Measurements from ENCODE around the gene DLG5.

Gene DLG5

GRCh38 chr10:77865580-77866324, 60.8 kb downstream of the DLG5 start:
- DNase-seq (ENCODE audit: low spot score): no peak

GRCh38 chr10:77864151-77864851, 62.3 kb downstream of the DLG5 start:
- DNase-seq (ENCODE audit: low spot score): no peak

DNA sequence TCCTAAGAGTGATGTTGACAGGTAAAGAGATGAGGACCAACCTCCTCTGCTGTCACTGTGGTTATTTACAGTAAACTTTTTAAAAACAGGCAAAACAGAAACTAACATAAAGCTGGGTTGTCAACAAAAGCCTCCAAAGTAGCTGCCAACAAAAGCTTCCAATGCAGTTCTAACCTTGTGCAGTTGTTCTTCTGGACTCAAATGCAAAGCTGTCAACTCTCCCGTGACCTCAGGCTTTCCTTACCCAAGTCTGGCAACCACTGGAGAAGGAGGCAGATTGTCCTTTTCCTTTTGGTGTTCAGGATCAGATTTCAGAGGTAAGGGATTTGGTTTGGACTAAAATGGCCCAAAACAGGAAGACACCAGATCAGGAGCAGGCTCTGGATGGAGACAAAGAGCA, 63.1 kb downstream of the DLG5 start:
- no peak for DNase-seq (ENCODE audit: low spot score)

DNA sequence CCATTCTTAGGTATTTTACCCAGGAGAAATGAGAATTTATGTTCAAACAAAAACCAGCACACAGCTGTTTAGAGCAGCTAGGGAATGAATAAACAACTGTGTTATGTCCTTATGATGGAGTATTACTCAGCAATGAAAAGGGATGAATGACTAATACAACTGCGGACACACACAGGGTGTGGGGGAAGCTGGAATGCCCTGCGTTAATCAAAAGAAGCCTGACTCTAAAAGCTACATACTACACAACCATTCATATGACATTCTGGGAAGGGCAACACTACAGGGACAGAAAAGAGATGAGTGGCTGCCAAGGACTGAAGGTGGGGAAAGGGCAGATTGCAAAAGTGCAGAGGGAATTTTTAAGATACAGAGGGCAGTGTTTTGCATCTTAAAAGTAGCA, 64.0 kb downstream of the DLG5 start:
- no peak for DNase-seq (ENCODE audit: low spot score)

- no peak for DNase-seq (ENCODE audit: low spot score)
These were observed 65.2 kb downstream of the DLG5 start for GRCh38 chr10:77861366-77861765.

DNA sequence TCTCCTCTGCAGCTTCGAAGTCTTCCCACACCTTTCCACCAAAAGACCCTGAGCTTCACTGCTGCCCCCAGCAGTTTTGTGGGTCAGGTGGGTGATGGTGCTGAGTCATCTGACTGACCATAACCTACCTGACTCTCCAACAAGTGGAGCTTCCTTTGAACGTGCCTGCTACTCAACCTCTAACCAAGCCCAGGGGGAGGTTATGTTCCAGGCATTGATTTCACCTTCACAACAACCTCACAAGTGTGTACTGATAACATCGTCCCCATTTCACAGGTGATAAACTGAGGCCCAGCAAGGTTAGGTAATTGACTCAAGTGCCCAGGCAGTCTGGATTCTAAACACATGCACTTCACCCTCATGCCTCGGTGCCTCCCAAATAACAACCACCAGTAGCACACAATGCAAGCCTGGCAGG, 66.7 kb downstream of the DLG5 start:
- DNase-seq (ENCODE audit: low spot score): no peak

DNA sequence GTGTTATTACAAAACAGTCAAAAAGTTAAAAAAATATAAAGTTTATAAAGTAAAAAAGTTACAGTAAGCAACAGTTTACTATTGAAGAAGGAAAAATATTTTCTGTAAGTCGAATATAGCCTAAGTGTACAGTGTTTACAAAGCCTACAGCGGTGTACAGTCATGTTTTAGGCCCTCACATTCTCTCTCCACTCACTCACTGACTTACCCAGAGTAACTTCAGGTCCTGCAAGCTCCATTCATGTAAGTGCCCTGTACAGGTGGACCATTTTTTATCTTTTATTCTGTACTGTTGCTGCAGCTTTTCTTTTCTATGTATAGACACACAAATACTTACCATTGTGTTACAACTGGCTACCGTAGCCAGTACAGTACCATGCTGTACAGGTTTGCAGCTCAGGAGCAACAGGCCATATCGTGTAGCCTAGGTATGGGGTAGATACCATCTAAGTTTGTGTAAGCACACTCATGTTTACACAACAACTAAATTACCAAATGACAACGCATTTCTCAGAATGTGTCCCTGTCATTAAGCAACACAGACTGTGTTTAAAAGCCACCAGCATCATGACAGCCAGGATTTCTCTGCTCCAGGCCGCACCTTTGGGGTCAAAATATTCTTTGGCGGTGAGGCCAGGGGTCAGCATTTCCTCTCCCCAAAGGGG, 67.2 kb downstream of the DLG5 start:
- no peak for DNase-seq (ENCODE audit: low spot score)

GRCh38 chr10:77857272-77857671, 69.3 kb downstream of the DLG5 start:
- peak; percentile 30 for DNase-seq (ENCODE audit: low spot score)

- DNase-seq (ENCODE audit: low spot score): no peak
These were observed 70.0 kb downstream of the DLG5 start for GRCh38 chr10:77856566-77856965.

DNA sequence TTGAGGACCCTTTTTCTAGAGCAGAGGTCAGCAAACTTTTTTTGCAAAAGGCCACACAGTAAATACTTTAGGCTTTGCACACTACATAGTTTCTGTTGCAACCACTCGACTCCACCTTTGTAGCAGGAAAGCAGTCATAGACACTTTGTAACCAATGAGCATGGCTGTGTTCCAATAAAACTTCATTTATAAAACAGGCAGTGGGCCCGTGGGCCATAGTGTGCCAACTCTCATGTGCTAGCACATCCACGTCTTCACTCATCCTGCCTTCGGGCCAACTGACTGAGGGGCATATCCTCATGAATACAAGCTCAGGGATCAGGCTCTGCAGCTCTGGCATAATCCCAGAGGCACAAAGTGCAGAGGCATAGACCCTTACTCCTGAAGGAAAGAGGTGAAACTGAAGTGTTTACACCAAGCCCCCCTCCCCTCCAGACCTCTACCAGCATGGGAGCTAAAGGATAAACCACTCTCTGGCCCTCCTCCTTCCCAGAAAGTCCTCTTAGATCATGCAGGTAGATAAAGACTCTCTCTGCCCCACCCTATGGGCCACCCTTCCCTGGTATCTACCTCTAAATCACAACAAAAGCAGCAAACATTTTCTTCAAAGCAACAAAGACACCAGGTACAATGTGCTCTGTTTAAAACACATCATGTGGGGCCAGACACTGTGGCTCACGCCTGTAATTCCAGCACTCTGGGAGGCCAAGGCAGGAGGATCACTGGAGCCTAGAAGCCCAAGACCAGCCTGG, 71.0 kb downstream of the DLG5 start:
- no peak for DNase-seq (ENCODE audit: low spot score)

- DNase-seq (ENCODE audit: low spot score): no peak
These were observed 72.4 kb downstream of the DLG5 start for GRCh38 chr10:77854115-77854514.

- DNase-seq (ENCODE audit: low spot score): no peak
These were observed 73.3 kb downstream of the DLG5 start for GRCh38 chr10:77853256-77853655.

DNA sequence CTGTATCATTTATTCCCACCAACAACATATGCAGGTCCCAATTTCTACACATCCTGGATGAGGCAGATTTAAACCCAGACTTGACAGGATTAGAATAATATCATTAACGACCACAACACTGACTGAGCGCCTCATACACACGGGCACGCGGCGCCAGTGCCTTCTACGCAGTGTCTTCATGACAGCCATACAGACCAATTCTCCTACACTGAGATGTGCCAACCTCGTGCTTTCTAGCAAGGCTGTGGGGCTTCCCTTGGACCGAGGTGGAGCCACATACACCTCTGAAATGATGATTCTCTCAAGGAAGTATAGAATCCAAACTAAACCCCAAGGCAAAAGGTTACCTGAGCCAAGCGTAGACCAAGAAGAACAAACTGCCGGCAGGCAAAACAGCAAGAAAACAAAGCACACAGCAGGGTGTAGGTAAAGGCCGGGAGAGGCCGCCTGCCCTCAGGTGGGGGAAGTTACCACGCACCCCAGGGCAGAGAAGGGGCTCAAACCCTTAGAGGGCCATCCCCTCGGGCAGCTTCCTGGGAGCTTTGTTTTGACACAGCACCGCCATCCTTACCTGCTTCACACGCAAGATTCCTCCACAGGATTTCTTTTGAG, 75.8 kb downstream of the DLG5 start:
- DNase-seq (ENCODE audit: low spot score): no peak

- DNase-seq (ENCODE audit: low spot score): no peak
These were observed 77.4 kb downstream of the DLG5 start for GRCh38 chr10:77849039-77849664.

DNA sequence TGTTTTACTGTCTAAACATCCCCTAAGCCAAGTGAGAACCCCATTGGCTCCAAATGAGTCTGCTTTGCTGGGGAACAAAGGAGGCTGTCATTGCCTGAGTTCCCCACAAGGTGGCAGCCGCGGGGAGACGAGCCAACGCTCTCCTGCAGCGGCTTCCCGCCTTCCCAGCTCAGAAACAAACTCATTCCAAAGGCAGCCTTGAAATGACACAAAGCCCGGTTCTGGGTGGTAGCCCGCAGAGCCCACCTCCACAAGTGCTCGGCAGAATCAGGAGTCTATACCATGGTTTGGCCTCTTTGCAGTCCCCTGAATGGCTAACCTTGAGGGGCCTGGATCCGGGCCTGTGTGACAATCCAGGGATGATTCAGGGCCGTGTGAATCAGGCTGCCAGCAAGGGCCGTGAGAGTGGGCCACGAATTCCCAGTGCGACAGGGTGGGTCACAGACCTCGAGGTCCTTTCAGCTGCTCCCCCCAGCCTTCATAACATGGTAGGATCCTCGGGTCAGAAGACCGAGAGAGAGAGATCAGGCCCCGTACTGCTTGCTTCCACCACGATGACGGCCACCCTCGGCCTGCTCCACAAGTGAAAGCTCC, 79.7 kb downstream of the DLG5 start:
- peak; percentile 79 for DNase-seq (ENCODE audit: low spot score)

DNA sequence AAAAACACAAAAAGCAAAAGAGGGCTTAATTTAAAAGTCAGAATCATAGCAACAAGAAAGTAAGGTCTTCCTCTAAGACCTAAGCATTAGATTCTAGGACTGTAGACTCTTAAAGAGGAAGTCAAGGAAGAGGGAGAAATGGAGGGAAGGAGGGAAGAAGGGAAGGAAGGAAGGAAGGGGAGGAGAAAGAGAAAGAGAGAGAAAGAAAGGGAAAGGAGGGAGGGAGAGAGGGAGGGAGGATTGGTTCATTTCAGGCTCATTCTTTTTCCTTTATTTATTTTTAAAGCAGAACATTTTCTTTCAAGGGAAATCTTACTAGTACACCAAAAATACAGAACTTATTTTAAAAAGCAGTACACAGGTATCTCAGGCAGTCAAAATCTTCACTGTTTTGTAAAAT, 81.1 kb downstream of the DLG5 start:
- DNase-seq (ENCODE audit: low spot score): no peak

GRCh38 chr10:77844713-77845445, 81.7 kb downstream of the DLG5 start:
- DNase-seq (ENCODE audit: low spot score): no peak

DNA sequence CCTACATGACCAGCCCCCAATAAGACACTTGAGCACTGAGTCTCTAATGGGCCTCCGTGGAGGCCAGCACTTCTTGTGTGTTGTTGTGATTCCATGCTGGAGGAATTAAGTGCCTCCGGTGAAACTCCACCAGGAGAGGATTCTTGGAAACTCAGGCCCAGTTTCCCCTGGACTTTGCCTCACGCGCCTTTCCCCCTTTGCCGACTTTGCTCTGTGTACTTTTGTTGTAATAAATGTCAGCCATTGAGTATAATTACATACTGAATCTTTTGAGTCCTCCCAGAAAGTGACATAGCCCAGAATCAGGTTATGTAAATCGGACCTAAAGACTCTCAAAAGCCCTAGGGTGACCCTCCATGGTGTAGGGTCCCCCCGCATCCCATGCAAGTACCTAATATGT, 82.4 kb downstream of the DLG5 start:
- DNase-seq (ENCODE audit: low spot score): no peak

DNA sequence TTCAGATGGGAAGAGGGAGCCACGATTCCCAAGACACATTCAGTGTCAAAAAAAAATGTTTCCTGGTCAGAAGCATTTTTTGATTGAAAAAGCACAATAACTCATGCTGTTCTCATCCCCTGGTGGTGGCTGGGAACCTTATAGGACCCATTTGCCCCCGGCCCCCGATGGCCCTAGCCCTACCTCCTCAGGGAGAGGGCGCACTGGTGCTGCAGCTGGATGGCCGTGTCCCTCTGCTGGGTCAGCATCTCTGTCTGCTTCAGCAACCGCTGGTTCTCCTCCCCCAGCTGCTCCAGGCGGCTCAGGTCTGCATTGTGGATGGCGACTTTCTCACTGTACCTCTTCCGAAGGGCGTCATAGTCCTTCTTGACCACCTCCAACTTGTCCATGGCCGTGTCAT, 83.3 kb downstream of the DLG5 start:
- DNase-seq (ENCODE audit: low spot score): no peak

DNA sequence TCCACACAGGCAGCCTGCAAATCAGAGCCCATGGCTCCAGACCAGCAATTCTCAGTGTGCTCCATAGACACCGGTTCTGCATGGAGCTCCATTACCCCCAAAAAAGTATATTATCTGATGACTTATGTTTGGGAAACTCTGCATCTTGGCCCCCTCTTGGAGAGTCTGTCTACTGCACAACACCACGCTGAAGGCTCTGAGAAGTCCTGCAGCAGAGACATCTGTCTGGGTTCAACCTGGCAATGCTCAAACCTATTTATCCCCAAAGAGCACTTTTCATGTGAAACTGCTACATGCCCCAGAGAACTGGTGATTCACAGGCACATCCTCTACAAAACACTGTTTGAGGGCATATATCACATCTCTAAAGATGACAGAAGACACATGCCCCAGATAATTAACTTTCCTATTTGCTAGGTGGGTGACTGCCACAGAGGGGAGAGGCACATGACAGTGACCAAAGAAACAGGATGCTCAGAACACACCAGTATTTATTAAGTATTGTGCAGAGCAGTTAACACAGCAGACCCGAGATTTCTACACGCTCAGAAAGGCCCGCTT, 83.8 kb downstream of the DLG5 start:
- DNase-seq (ENCODE audit: low spot score): no peak
